HepG2 (cell line): ENCODE results near the gene TMA7B. TPM values are rescaled to one million over a fixed set of nuclear protein-coding genes. Genes with fewer than 3 reads are reported as not detected.

Experiments
- ATAC-seq: fragments of 200-7000 bp; cut with Tn5 transposase; 3 replicates; pipeline ENCODE4 v1.9.1; 2020; ENCODE audit warnings: mild to moderate bottlenecking, moderate library complexity
- BruUV-seq: library from RNA; stranded (reverse); fragments of 400-500 nt; replicated peaks from 2 replicates; lab custom pipeline; 2021; lab: Mats Ljungman, UMichigan
- CTCF ChIA-PET: fragments of 300-600 bp; formaldehyde crosslinking; extraction: SDS; loops from one replicate; lab custom pipeline; 2021; ENCODE audit warnings: low total read pairs, inconsistent platforms, low intra/inter-chr PET ratio; lab: Yijun Ruan, JAX
- POLR2A ChIA-PET: fragments of 350-600 bp; sonication (Branson Sonifier 250); formaldehyde crosslinking; loops from one replicate; lab custom pipeline; 2020; ENCODE audit warnings: antibody characterized with exemption, inconsistent platforms; lab: Yijun Ruan, JAX
- DNase-seq: peaks from one replicate; pipeline ENCODE4 v3.0.0-alpha.2; 2015; ENCODE audit warnings: low spot score
- FAIRE-seq: peaks from 3 replicates; lab custom pipeline; 2011; peaks lifted over from hg19 to GRCh38; lab: Jason Lieb, UNC
- H2AFZ ChIP-seq: one replicate; pipeline ENCODE4 v1.6.1; 2011; ENCODE audit warnings: low read length, inconsistent platforms
- H3K27ac ChIP-seq: fragments of 300-600 bp; 3 replicates; pipeline ENCODE4 v1.8.0; 2011; ENCODE audit warnings: mixed run types, mild to moderate bottlenecking, mixed read lengths, low read length, inconsistent platforms; ENCODE audit not compliant: insufficient read depth; ENCODE audit errors: extremely low read length
- H3K27me3 ChIP-seq, 2 experiments: fragments of 200-600 bp in 1 of 2; 2 replicates in 1 of 2; 3 replicates in 1 of 2; pipeline versions ENCODE4 v1.6.0 to v1.8.0; 2011; ENCODE audit warnings: low read length in 2 of 2, mild to moderate bottlenecking in 2 of 2, moderate library complexity in 2 of 2, inconsistent platforms in 1 of 2; ENCODE audit not compliant: insufficient read depth in 2 of 2, control insufficient read depth in 1 of 2
- H3K36me3 ChIP-seq, 2 experiments: fragments of 200-600 bp in 1 of 2; replicated peaks in 1 of 2; 2 replicates in 1 of 2; 3 replicates in 1 of 2; pipeline versions ENCODE4 v1.5.1 to v1.8.0; 2011; ENCODE audit warnings: low read length in 2 of 2, inconsistent platforms in 1 of 2; ENCODE audit not compliant: insufficient read depth in 2 of 2, control insufficient read depth in 1 of 2
- H3K4me1 ChIP-seq: 2 replicates; pipeline ENCODE4 v1.5.1; 2012; ENCODE audit warnings: low read length, inconsistent platforms; ENCODE audit not compliant: insufficient read depth
- H3K4me2 ChIP-seq: 2 replicates; pipeline ENCODE4 v1.6.0; 2011; ENCODE audit warnings: low read depth, low read length, inconsistent platforms
- H3K4me3 ChIP-seq, 3 experiments: fragments of 200-600 bp in 1 of 3; sonication (generic), shearing (Covaris generic) in 1 of 3; replicated peaks in 1 of 3; 2 replicates each; pipeline ENCODE4 v1.5.1; 2011 to 2016; ENCODE audit warnings: low read length in 3 of 3, inconsistent platforms in 2 of 3, low read depth in 2 of 3, mild to moderate bottlenecking in 2 of 3, control low read depth in 1 of 3, mixed read lengths in 1 of 3; ENCODE audit not compliant: insufficient read depth in 1 of 3
- H3K79me2 ChIP-seq: one replicate; pipeline ENCODE4 v1.6.1; 2011; ENCODE audit warnings: low read length, inconsistent platforms; ENCODE audit not compliant: insufficient read depth
- H3K9ac ChIP-seq: 2 replicates; pipeline ENCODE4 v1.6.0; 2011; ENCODE audit warnings: mild to moderate bottlenecking, low read depth, low read length, inconsistent platforms; ENCODE audit not compliant: insufficient read depth
- H3K9me3 ChIP-seq: 2 replicates; pipeline ENCODE4 v1.5.1; 2012; ENCODE audit warnings: mild to moderate bottlenecking, low read length
- H4K20me1 ChIP-seq: 2 replicates; pipeline ENCODE4 v1.6.0; 2011; ENCODE audit warnings: inconsistent platforms, mild to moderate bottlenecking, low read length, moderate library complexity; ENCODE audit not compliant: insufficient read depth
- CHD2 ChIP-seq: IDR thresholded peaks from 2 replicates; pipeline ENCODE4 v1.6.1; 2011; ENCODE audit warnings: low read depth, low read length, improper control_type of control experiment
- GATAD1 ChIP-seq: IDR thresholded peaks from 2 replicates; pipeline ENCODE4 v1.6.1; 2016; ENCODE audit warnings: missing genetic modification reagents, missing compliant biosample characterization
- KDM6A ChIP-seq: IDR thresholded peaks from 2 replicates; pipeline ENCODE4 v1.6.1; 2016; ENCODE audit warnings: low read depth
- MZF1 ChIP-seq: sonication (generic); formaldehyde crosslinking; IDR thresholded peaks from 2 replicates; pipeline ENCODE4 v1.8.1; 2023; ENCODE audit warnings: mild to moderate bottlenecking, missing genetic modification reagents, borderline replicate concordance
- NFKB2 ChIP-seq: sonication (generic); formaldehyde crosslinking; IDR thresholded peaks from 2 replicates; pipeline ENCODE4 v1.4.0; 2020; ENCODE audit warnings: missing genetic modification reagents, borderline replicate concordance
- NONO ChIP-seq, 2 experiments: fragments of 450-650 bp in 1 of 2; sonication (generic) in 1 of 2; formaldehyde crosslinking in 1 of 2; IDR thresholded peaks in 1 of 2; conservative IDR thresholded peaks in 1 of 2; 2 replicates each; pipeline versions ENCODE4 v1.6.1 to v1.8.0; 2017 to 2022; ENCODE audit warnings: mild to moderate bottlenecking in 1 of 2, missing genetic modification reagents in 1 of 2, moderate library complexity in 1 of 2
- RARA ChIP-seq: IDR thresholded peaks from 2 replicates; pipeline ENCODE4 v1.6.1; 2016; ENCODE audit warnings: missing genetic modification reagents, missing compliant biosample characterization
- SKI ChIP-seq: fragments of 450-650 bp; IDR thresholded peaks from one replicate; pipeline ENCODE4 v1.6.1; 2018; ENCODE audit warnings: mild to moderate bottlenecking; ENCODE audit not compliant: partially characterized antibody
- SNAPC2 ChIP-seq: sonication (generic); formaldehyde crosslinking; IDR thresholded peaks from 2 replicates; pipeline ENCODE4 v1.8.1; 2022; ENCODE audit warnings: mild to moderate bottlenecking, missing genetic modification reagents
- THAP7 ChIP-seq: sonication (generic); formaldehyde crosslinking; IDR thresholded peaks from 2 replicates; pipeline ENCODE4 v1.8.1; 2023; ENCODE audit warnings: mild to moderate bottlenecking, missing genetic modification reagents
- ZBTB34 ChIP-seq: sonication (generic); formaldehyde crosslinking; IDR thresholded peaks from 2 replicates; pipeline ENCODE4 v1.8.0; 2022; ENCODE audit warnings: mild to moderate bottlenecking, missing genetic modification reagents
- ZNF138 ChIP-seq: sonication (generic); formaldehyde crosslinking; IDR thresholded peaks from 2 replicates; pipeline ENCODE4 v1.5.0; 2020; ENCODE audit warnings: mild to moderate bottlenecking, low read depth, missing genetic modification reagents
- ZNF879 ChIP-seq: sonication (generic); formaldehyde crosslinking; IDR thresholded peaks from 2 replicates; pipeline ENCODE4 v1.8.1; 2023; ENCODE audit warnings: missing genetic modification reagents
- WGBS: methylation state at CpG from one replicate; pipeline ENCODE4 v1.1.6; 2017; ENCODE audit warnings: low lambda C conversion rate; 5-methylcytosine and 5-hydroxymethylcytosine counted together
- in situ Hi-C: cut with HindIII; loops from 2 replicates; pipeline ENCODE4 v1.10.0; 2017; ENCODE audit warnings: low pct_unique_long_range_greater_than_20kb; ENCODE audit not compliant: extremely low pct_ligation_motif_present
- intact Hi-C: fragments of 100-400 bp; cut with micrococcal nuclease; formaldehyde crosslinking; loops from one replicate; pipeline ENCODE4 v1.10.0; 2022; ENCODE audit not compliant: unreplicated experiment
- polyA plus RNA-seq, 8 experiments: library from polyadenylated mRNA; depleted of rRNA in 3 of 8; stranded (reverse) in 7 of 8; unstranded in 1 of 8; fragments of >200 nt; fragmentation: Illumina TruSeq in 4 of 8; extraction: Trizol in 4 of 8; gene quantifications; 2 replicates each; pipeline versions ENCODE4 v1.2.1 to v1.2.3, GENCODE V29; 2011 to 2016; ENCODE audit warnings: low read depth in 4 of 8, missing spikeins in 1 of 8, mixed read lengths in 1 of 8; ENCODE audit not compliant: insufficient read depth in 1 of 8
- total RNA-seq, 5 experiments: library from RNA; depleted of rRNA; stranded (reverse); fragments of >200 nt; fragmentation: Illumina TruSeq; extraction: Trizol; gene quantifications; 2 replicates each; pipeline ENCODE4 v1.2.3, GENCODE V29; 2016; ENCODE audit warnings: low read depth in 1 of 5
- TF ChIP-seq, protein P1 (sequence below): sonication (generic); formaldehyde crosslinking; IDR thresholded peaks from 2 replicates; pipeline ENCODE4 v1.4.0; 2020; ENCODE audit warnings: missing genetic modification reagents, mild to moderate bottlenecking, borderline replicate concordance
- TF ChIP-seq, protein P2 (sequence below): IDR thresholded peaks from 2 replicates; pipeline ENCODE4 v1.6.1; 2012; ENCODE audit warnings: low read length, improper control_type of control experiment

TMA7B gene
- total and polyA plus RNA-seq, 2 of the 13 experiments (the other 11 are each of a cell fraction or from before 2014, with no cell fraction given): not detected

- TF ChIP-seq ZBTB34 (CRISPR knock-in tag) (no peak), ZNF138 (CRISPR knock-in tag) (no peak)
Observed at GRCh38 chr22:39958009-39958711, 2.0 kb upstream of the TMA7B start (continued).

- ATAC-seq (peak; percentile 28; the same call in 2 of the 3 replicates), FAIRE-seq (no peak), DNase-seq (no peak)
- no peaks in the 10 kb centered on the region for H3K79me2 ChIP-seq
- H3K36me3 ChIP-seq: no peaks in the 10 kb centered on the region
- no TSS peak for BruUV-seq
- H3K4me1 ChIP-seq: peaks cover 11% of the 10 kb centered on the region; the same call in 1 of the 2 replicates
- H3K27ac ChIP-seq: no peak overlapping the region
- intact Hi-C loops: no loop called here
- in situ Hi-C loops: no loop called here
- 45% methylated on average over 7 of the region's 11 CpGs for WGBS
- H3K4me3 ChIP-seq: no peak overlapping the region
- ChIA-PET CTCF (no interaction called here), POLR2A (no interaction called here)
- no peaks in the 10 kb centered on the region for H4K20me1 ChIP-seq
- TF ChIP-seq GATAD1 (no peak), SKI (no peak), KDM6A (CRISPR knock-in tag) (no peak), SNAPC2 (no peak), THAP7 (CRISPR knock-in tag) (no peak), NONO (IDR thresholded peaks at IDR 0.05) (no peak), NONO (CRISPR knock-in tag; conservative IDR thresholded peaks at IDR 0.05) (no peak), NFKB2 (CRISPR knock-in tag) (no peak), ZNF879 (no peak), CHD2 (no peak), MZF1 (CRISPR knock-in tag) (no peak), RARA (no peak)
- TF ChIP-seq, protein P1, sequence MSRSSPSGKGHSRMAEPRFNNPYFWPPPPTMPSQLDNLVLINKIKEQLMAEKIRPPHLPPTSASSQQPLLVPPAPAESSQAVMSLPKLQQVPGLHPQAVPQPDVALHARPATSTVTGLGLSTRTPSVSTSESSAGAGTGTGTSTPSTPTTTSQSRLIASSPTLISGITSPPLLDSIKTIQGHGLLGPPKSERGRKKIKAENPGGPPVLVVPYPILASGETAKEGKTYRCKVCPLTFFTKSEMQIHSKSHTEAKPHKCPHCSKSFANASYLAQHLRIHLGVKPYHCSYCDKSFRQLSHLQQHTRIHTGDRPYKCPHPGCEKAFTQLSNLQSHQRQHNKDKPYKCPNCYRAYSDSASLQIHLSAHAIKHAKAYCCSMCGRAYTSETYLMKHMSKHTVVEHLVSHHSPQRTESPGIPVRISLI (CRISPR knock-in tag): no peak
- TF ChIP-seq, protein P2, sequence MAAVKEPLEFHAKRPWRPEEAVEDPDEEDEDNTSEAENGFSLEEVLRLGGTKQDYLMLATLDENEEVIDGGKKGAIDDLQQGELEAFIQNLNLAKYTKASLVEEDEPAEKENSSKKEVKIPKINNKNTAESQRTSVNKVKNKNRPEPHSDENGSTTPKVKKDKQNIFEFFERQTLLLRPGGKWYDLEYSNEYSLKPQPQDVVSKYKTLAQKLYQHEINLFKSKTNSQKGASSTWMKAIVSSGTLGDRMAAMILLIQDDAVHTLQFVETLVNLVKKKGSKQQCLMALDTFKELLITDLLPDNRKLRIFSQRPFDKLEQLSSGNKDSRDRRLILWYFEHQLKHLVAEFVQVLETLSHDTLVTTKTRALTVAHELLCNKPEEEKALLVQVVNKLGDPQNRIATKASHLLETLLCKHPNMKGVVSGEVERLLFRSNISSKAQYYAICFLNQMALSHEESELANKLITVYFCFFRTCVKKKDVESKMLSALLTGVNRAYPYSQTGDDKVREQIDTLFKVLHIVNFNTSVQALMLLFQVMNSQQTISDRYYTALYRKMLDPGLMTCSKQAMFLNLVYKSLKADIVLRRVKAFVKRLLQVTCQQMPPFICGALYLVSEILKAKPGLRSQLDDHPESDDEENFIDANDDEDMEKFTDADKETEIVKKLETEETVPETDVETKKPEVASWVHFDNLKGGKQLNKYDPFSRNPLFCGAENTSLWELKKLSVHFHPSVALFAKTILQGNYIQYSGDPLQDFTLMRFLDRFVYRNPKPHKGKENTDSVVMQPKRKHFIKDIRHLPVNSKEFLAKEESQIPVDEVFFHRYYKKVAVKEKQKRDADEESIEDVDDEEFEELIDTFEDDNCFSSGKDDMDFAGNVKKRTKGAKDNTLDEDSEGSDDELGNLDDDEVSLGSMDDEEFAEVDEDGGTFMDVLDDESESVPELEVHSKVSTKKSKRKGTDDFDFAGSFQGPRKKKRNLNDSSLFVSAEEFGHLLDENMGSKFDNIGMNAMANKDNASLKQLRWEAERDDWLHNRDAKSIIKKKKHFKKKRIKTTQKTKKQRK: no peak
- H2AFZ ChIP-seq: no peak overlapping the region
- no peak overlapping the region for H3K9ac ChIP-seq
- no peaks in the 10 kb centered on the region for H3K9me3 ChIP-seq
- H3K27me3 ChIP-seq: peaks cover 3 to 21% of the 10 kb centered on the region in 2 experiments; a peak in 3 of 5 replicates
- no peak overlapping the region for H3K4me2 ChIP-seq
Observed at GRCh38 chr22:39958949-39959639, 1.1 kb upstream of the TMA7B start.
